ENCODE results near the gene SMTNL2. TPM values are rescaled to one million over a fixed set of nuclear protein-coding genes. Genes with fewer than 3 reads are reported as not detected.

Gene SMTNL2
- total and polyA plus RNA-seq, 9 of the 15 experiments (the other 6 are each of a cell fraction or from before 2014, with no cell fraction given), result not detected

DNA sequence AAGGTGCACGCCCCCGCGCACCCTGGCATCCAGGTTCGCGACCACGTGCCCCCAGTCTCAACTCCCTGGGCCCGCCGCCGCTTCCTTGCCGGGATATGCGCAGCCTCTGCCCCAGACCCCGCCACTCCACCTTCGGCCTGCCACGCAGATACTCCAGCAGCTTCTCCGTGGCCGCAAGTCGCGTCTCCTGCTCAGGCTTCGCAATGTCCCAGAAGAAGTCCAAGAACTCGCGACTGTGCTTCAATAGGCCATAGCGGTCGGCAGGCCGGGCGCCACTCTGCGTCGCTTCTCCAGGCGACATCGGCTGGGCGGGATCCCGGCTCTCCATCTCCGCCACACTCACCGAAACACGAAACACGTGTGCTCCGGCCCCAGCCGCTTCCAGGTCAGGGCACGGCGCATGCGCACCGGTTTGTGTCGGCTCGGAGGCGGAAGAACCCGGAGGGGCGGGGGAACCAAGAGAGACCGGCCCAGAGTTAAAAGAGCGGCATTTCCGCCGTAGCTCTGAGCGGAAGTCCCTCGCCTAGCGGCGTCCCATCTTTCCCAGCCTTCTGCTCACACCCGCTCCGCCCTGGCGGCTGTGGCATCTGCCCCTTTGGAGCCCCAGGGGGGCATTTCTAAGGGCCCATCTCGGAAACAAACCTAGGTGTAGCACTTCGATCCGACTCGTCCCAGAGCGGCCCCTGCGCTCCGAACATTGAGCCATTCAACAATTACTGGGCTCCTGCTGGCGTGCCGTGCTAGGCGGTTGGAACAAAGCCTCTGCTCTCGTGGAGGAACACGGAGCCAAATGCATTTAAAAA, 29.1 kb upstream of the SMTNL2 start, which contains the start of gene MYBBP1A (continued):
- TF ChIP-seq SIN3A (IDR thresholded peaks at IDR 0.05; ENCODE audit: borderline replicate concordance in 2 of 2, control insufficient read depth in 1 of 2, low read depth in 2 of 2, low read length in 2 of 2), result peak; percentile 43 to 81; a peak in 2 of 4 replicates
- TF ChIP-seq, protein P1, sequence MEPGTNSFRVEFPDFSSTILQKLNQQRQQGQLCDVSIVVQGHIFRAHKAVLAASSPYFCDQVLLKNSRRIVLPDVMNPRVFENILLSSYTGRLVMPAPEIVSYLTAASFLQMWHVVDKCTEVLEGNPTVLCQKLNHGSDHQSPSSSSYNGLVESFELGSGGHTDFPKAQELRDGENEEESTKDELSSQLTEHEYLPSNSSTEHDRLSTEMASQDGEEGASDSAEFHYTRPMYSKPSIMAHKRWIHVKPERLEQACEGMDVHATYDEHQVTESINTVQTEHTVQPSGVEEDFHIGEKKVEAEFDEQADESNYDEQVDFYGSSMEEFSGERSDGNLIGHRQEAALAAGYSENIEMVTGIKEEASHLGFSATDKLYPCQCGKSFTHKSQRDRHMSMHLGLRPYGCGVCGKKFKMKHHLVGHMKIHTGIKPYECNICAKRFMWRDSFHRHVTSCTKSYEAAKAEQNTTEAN (CRISPR knock-in tag; IDR thresholded peaks at IDR 0.05), result no peak
- TF ChIP-seq, protein P2, sequence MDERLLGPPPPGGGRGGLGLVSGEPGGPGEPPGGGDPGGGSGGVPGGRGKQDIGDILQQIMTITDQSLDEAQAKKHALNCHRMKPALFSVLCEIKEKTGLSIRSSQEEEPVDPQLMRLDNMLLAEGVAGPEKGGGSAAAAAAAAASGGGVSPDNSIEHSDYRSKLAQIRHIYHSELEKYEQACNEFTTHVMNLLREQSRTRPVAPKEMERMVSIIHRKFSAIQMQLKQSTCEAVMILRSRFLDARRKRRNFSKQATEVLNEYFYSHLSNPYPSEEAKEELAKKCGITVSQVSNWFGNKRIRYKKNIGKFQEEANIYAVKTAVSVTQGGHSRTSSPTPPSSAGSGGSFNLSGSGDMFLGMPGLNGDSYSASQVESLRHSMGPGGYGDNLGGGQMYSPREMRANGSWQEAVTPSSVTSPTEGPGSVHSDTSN (CRISPR knock-in tag; IDR thresholded peaks at IDR 0.05; ENCODE audit: low read depth), result no peak
- TF ChIP-seq, protein P2 (tag; conservative IDR thresholded peaks at IDR 0.05; ENCODE audit: low read depth), result no peak
- TF ChIP-seq, protein P3, sequence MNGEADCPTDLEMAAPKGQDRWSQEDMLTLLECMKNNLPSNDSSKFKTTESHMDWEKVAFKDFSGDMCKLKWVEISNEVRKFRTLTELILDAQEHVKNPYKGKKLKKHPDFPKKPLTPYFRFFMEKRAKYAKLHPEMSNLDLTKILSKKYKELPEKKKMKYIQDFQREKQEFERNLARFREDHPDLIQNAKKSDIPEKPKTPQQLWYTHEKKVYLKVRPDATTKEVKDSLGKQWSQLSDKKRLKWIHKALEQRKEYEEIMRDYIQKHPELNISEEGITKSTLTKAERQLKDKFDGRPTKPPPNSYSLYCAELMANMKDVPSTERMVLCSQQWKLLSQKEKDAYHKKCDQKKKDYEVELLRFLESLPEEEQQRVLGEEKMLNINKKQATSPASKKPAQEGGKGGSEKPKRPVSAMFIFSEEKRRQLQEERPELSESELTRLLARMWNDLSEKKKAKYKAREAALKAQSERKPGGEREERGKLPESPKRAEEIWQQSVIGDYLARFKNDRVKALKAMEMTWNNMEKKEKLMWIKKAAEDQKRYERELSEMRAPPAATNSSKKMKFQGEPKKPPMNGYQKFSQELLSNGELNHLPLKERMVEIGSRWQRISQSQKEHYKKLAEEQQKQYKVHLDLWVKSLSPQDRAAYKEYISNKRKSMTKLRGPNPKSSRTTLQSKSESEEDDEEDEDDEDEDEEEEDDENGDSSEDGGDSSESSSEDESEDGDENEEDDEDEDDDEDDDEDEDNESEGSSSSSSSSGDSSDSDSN (IDR thresholded peaks at IDR 0.05; ENCODE audit: borderline replicate concordance in 1 of 2, low read depth in 2 of 2, low read length in 2 of 2), result 0 out of 4 replicates have a peak, but pooled peaks have one; percentile 61 to 69
- TF ChIP-seq CXXC5 (CRISPR knock-in tag; IDR thresholded peaks at IDR 0.05), result peak; percentile 69
- TF ChIP-seq CBX1 (IDR thresholded peaks at IDR 0.05; ENCODE audit: low read depth), result peak; percentile 42; the same call in 1 of the 2 replicates
- no peak for TF ChIP-seq CREM (IDR thresholded peaks at IDR 0.05; ENCODE audit: low read depth)
- TF ChIP-seq, protein P4, sequence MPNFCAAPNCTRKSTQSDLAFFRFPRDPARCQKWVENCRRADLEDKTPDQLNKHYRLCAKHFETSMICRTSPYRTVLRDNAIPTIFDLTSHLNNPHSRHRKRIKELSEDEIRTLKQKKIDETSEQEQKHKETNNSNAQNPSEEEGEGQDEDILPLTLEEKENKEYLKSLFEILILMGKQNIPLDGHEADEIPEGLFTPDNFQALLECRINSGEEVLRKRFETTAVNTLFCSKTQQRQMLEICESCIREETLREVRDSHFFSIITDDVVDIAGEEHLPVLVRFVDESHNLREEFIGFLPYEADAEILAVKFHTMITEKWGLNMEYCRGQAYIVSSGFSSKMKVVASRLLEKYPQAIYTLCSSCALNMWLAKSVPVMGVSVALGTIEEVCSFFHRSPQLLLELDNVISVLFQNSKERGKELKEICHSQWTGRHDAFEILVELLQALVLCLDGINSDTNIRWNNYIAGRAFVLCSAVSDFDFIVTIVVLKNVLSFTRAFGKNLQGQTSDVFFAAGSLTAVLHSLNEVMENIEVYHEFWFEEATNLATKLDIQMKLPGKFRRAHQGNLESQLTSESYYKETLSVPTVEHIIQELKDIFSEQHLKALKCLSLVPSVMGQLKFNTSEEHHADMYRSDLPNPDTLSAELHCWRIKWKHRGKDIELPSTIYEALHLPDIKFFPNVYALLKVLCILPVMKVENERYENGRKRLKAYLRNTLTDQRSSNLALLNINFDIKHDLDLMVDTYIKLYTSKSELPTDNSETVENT (CRISPR knock-in tag; IDR thresholded peaks at IDR 0.05), result 0 out of 2 replicates have a peak, but pooled peaks have one; percentile 43
- peak; percentile 67 for TF ChIP-seq ETV1 (tag; conservative IDR thresholded peaks at IDR 0.05; ENCODE audit: low read depth)
- TF ChIP-seq MYC (IDR thresholded peaks at IDR 0.05; ENCODE audit: low read depth, low read length), result peak; percentile 92
- TF ChIP-seq MYC (CRISPR knock-in tag; IDR thresholded peaks at IDR 0.05; ENCODE audit: borderline replicate concordance, low read depth), result peak; percentile 66; the same call in 1 of the 2 replicates
- peak; percentile 93 for TF ChIP-seq MXI1 (IDR thresholded peaks at IDR 0.05; ENCODE audit: low read depth, low read length)
